DND-41 (cell line): Measurements from ENCODE around the gene HDAC8.

Source experiments
- ATAC-seq: fragments of 200-7000 bp; cut with Tn5 transposase; 3 replicates; pipeline ENCODE4 v1.9.1; 2021; ENCODE audit warnings: low read depth; ENCODE audit not compliant: insufficient read depth
- DNase-seq: peaks from one replicate; pipeline ENCODE4 v3.0.0-alpha.2; 2020
- H2AFZ ChIP-seq: 2 replicates; pipeline ENCODE4 v1.6.0; 2012; ENCODE audit warnings: low read depth, low read length
- H3K27ac ChIP-seq: 2 replicates; pipeline ENCODE4 v1.5.1; 2012; ENCODE audit warnings: low read length, inconsistent platforms
- H3K27me3 ChIP-seq: fragments of 200-600 bp; sonication (generic); 2 replicates; pipeline ENCODE4 v1.6.0; 2012; ENCODE audit warnings: low read length, mild to moderate bottlenecking, inconsistent platforms; ENCODE audit not compliant: insufficient read depth, poor library complexity
- H3K36me3 ChIP-seq: 2 replicates; pipeline ENCODE4 v1.5.1; 2012; ENCODE audit warnings: low read length, inconsistent platforms; ENCODE audit not compliant: insufficient read depth
- H3K4me1 ChIP-seq: 2 replicates; pipeline ENCODE4 v1.5.1; 2012; ENCODE audit warnings: mild to moderate bottlenecking, low read length; ENCODE audit not compliant: insufficient read depth
- H3K4me2 ChIP-seq: 2 replicates; pipeline ENCODE4 v1.6.0; 2012; ENCODE audit warnings: mild to moderate bottlenecking, moderate library complexity, low read length, inconsistent platforms; ENCODE audit not compliant: insufficient read depth
- H3K4me3 ChIP-seq, 2 experiments: fragments of 200-600 bp in 1 of 2; shearing (Covaris generic) in 1 of 2; 2 replicates each; pipeline ENCODE4 v1.5.1; 2012 to 2016; ENCODE audit warnings: inconsistent platforms in 2 of 2, low read length in 2 of 2, mild to moderate bottlenecking in 2 of 2, low read depth in 1 of 2, moderate library complexity in 1 of 2
- H3K79me2 ChIP-seq: 2 replicates; pipeline ENCODE4 v1.6.0; 2012; ENCODE audit warnings: low read length, inconsistent platforms; ENCODE audit not compliant: insufficient read depth
- H3K9ac ChIP-seq: 2 replicates; pipeline ENCODE4 v1.6.0; 2012; ENCODE audit warnings: low read depth, mild to moderate bottlenecking, inconsistent platforms, low read length, moderate library complexity
- H3K9me3 ChIP-seq: 2 replicates; pipeline ENCODE4 v1.5.1; 2012; ENCODE audit warnings: low read length, moderate library complexity, mild to moderate bottlenecking, inconsistent platforms; ENCODE audit not compliant: insufficient read depth, severe bottlenecking
- H4K20me1 ChIP-seq: 2 replicates; pipeline ENCODE4 v1.6.0; 2012; ENCODE audit warnings: low read length; ENCODE audit not compliant: insufficient read depth
- CTCF ChIP-seq: IDR thresholded peaks from 2 replicates; pipeline ENCODE4 v1.5.1; 2012; ENCODE audit warnings: borderline replicate concordance, low read length, moderate library complexity, mild to moderate bottlenecking; ENCODE audit not compliant: poor library complexity, severe bottlenecking; ENCODE audit errors: extremely low read depth
- EZH2 ChIP-seq: IDR thresholded peaks from 3 replicates; pipeline ENCODE4 v1.6.1; 2012; ENCODE audit warnings: borderline replicate concordance, low read depth, mild to moderate bottlenecking, moderate library complexity, low read length, inconsistent platforms; ENCODE audit not compliant: severe bottlenecking

The HDAC8 gene

GRCh38 chrX:72572248-72573157 is at the start of gene HDAC8:
Gene HDAC8 (minus strand): TSS chrX:72572843. CDS start chrX:72572761, 82 bp downstream.
- TF ChIP-seq CTCF (no peak), EZH2 (no peak)
- peak within 1 kb of the TSS; percentile 82 for H3K27ac ChIP-seq
- no peaks in the 10 kb centered on the region for H4K20me1 ChIP-seq
- peaks cover 7% of the 10 kb centered on the region for H3K79me2 ChIP-seq
- no peaks in the 10 kb centered on the region for H3K9me3 ChIP-seq
- peak within 1 kb of the TSS; percentile 78 for H3K4me2 ChIP-seq
- no peaks in the 10 kb centered on the region for H3K27me3 ChIP-seq
- peak within 1 kb of the TSS; percentile 90 to 94 for H3K4me3 ChIP-seq
- H3K9ac ChIP-seq: peak within 1 kb of the TSS; percentile 74
- H3K36me3 ChIP-seq: peaks cover 20% of the 10 kb centered on the region
- H3K4me1 ChIP-seq: peaks cover 13% of the 10 kb centered on the region
- ATAC-seq (peak; percentile 92), DNase-seq (peak; percentile 64)
- H2AFZ ChIP-seq: peak within 1 kb of the TSS; percentile 90

GRCh38 chrX:72621625-72622485 is 49.2 kb upstream of the HDAC8 start:
- no peak for ATAC-seq
- Histone ChIP-seq H2AFZ (no peak overlapping the region), H4K20me1 (no peaks in the 10 kb centered on the region), H3K36me3 (no peaks in the 10 kb centered on the region), H3K27ac (no peak overlapping the region), H3K4me2 (no peak overlapping the region), H3K79me2 (no peaks in the 10 kb centered on the region), H3K9me3 (no peaks in the 10 kb centered on the region), H3K4me3 (no peak overlapping the region), H3K9ac (no peak overlapping the region), H3K4me1 (no peaks in the 10 kb centered on the region), H3K27me3 (no peaks in the 10 kb centered on the region)
- no peak for TF ChIP-seq EZH2
- no peak for TF ChIP-seq CTCF
- DNase-seq: no peak

GRCh38 chrX:72621163-72621562 is 48.5 kb upstream of the HDAC8 start:
- Histone ChIP-seq H3K9me3 (no peaks in the 10 kb centered on the region), H3K4me2 (no peak overlapping the region), H3K27me3 (no peaks in the 10 kb centered on the region), H3K79me2 (no peaks in the 10 kb centered on the region), H4K20me1 (no peaks in the 10 kb centered on the region), H2AFZ (no peak overlapping the region), H3K27ac (no peak overlapping the region), H3K9ac (no peak overlapping the region), H3K36me3 (no peaks in the 10 kb centered on the region), H3K4me1 (no peaks in the 10 kb centered on the region), H3K4me3 (no peak overlapping the region)
- no peak for TF ChIP-seq CTCF
- DNase-seq (no peak), ATAC-seq (no peak)
